Cardiac fibroblast (primary cell): Measurements from ENCODE around the gene FER1L5.

Source experiments
- DNase-seq, 2 donors: peaks; one replicate each; pipeline versions ENCODE4 v3.0.0 to v3.0.0-alpha.2; 2010; ENCODE audit warnings: low read depth in 2 of 2
- H3K4me3 ChIP-seq, 2 donors: replicated peaks in 1 of 2; 1 replicate in 1 of 2; 2 replicates in 1 of 2; pipeline ENCODE4 v1.5.1; 2011; ENCODE audit warnings: low read depth in 2 of 2, low read length in 2 of 2, mild to moderate bottlenecking in 2 of 2, moderate library complexity in 1 of 2
- CTCF ChIP-seq: IDR thresholded peaks from one replicate; pipeline ENCODE4 v1.5.1; 2011; ENCODE audit warnings: low read depth, mild to moderate bottlenecking, low read length, inconsistent platforms

Gene FER1L5

DNA sequence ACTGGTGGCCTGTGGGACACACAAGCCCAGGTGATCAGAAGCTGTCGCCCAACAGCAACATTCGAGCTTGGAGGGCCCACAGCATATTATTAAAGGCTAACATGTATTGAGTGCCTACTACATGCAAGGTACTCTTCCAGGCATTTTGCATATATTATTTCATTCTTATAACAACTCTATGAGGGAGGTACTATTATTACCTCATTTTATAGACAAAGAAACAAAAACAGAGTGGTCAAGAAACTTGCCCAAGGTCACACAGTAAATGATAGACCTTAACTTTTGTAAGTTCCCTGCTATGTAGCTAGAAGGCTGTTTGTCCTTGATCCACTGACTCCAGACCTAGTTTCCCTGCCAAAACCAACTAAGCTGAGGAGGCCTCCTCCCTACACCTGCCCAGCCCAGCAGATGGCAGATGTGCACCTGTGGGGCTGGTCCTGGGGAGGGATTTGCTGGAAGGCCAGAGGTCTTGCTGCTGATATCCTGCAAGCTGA, 40.2 kb upstream of the FER1L5 start:
- DNase-seq: no peak
- TF ChIP-seq CTCF: no peak
- H3K4me3 ChIP-seq: no peak overlapping the region

GRCh38 chr2:96604104-96604503, 38.5 kb upstream of the FER1L5 start:
- H3K4me3 ChIP-seq: no peak overlapping the region
- no peak for DNase-seq
- peak; percentile 12 for TF ChIP-seq CTCF

DNA sequence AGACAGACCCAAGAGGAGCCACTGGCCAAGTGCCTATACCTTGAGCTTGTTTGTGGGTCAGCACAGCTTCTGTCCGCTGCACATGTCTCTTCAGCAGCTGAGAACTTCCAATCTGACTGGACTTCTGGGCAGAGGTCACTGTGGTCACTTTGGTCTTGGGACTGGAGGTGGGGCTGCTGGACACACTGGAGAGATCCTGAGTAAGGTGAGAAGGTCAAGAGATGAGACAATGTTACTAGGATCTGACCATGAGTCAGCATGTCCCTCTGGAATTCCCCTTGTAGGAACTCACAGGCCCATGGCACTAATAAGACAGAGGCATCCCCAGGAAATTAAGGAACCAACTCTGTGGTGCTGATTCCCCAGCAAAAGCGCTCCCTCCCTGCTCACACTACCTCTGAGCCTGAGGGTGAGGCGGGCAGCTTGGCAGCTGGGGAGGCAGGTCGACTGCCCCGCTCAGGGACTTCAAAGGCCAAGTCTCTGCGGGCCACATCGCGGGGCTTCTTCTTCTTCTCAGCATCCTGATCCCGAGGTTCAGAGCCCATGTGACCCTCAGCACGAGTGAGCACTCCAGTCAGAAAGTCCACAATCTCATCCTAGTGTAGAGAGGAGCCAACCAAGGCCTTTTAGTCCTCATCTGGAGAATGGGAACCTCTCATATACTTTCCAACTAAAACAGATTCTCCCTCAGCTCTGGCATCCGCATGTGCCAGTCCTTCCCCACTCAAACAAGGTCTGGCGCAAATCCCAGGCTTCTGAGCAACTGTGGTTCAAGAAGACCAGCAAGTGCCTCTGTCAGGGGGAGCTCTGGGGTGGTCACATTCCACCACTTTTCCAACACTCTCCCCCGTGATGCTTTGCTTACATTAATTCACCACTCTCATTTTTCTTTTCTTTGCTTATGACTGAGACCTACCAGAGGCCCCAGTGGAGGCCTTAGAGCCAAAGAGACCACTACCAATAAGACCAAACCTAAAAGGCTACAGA, 33.8 kb upstream of the FER1L5 start:
- no peak overlapping the region for H3K4me3 ChIP-seq
- TF ChIP-seq CTCF: no peak
- DNase-seq: peak; percentile 22 to 60

- no peak overlapping the region for H3K4me3 ChIP-seq
Observed at GRCh38 chr2:96616128-96616527, 26.4 kb upstream of the FER1L5 start.

GRCh38 chr2:96616535-96616934, 26.0 kb upstream of the FER1L5 start:
- TF ChIP-seq CTCF: no peak
- H3K4me3 ChIP-seq: no peak overlapping the region
- no peak for DNase-seq

More at GRCh38 chr2:96616128-96616527, 26.4 kb upstream of the FER1L5 start:
- no peak for DNase-seq
- no peak for TF ChIP-seq CTCF

GRCh38 chr2:96617012-96617411, 25.6 kb upstream of the FER1L5 start:
- no peak overlapping the region for H3K4me3 ChIP-seq
- TF ChIP-seq CTCF: no peak
- no peak for DNase-seq
